ENCODE data around the gene FAM204A.

DNA sequence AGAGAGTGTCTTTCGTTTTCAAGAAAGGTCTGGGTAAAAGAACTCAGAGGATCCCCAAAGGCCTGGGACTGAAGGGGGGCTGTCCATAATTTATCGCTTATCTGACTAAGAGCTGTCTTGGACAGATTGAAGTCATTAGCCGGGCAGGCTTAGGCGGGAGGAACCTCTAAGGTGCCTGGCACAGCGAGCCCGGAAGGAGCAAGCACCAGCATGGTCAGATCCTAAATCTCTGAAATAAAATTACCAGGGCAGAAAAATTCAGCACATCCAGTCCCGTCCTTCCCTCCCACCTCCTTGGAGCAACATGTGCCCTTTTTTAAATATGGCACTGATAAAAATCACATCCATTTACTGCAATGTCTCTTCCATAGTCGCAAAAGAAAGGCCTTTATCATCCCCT is 86.8 kb downstream of the FAM204A start:
- TF ChIP-seq, protein P1, sequence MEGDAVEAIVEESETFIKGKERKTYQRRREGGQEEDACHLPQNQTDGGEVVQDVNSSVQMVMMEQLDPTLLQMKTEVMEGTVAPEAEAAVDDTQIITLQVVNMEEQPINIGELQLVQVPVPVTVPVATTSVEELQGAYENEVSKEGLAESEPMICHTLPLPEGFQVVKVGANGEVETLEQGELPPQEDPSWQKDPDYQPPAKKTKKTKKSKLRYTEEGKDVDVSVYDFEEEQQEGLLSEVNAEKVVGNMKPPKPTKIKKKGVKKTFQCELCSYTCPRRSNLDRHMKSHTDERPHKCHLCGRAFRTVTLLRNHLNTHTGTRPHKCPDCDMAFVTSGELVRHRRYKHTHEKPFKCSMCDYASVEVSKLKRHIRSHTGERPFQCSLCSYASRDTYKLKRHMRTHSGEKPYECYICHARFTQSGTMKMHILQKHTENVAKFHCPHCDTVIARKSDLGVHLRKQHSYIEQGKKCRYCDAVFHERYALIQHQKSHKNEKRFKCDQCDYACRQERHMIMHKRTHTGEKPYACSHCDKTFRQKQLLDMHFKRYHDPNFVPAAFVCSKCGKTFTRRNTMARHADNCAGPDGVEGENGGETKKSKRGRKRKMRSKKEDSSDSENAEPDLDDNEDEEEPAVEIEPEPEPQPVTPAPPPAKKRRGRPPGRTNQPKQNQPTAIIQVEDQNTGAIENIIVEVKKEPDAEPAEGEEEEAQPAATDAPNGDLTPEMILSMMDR (IDR thresholded peaks at IDR 0.05): no peak
- TF ChIP-seq POLR2A (IDR thresholded peaks at IDR 0.05): no peak
